HG02759 (cell line): ENCODE results near the gene GAGE10.
"Not testable (repeated sequence)": the region's sequence is repeated elsewhere in the genome, so short reads cannot be mapped to it uniquely, and the experiment has no call there.

Source experiments
- ATAC-seq: cut with Tn5 transposase; IDR thresholded peaks from one replicate; pipeline ENCODE4 v1.9.1; 2021; ENCODE audit warnings: mild to moderate bottlenecking, moderate library complexity; ENCODE audit not compliant: unreplicated experiment

GAGE10 gene

GRCh38 chrX:49276207-49276606 lies 27.2 kb upstream of the GAGE10 start:
- no peak for ATAC-seq

- no peak for ATAC-seq
Observed at GRCh38 chrX:49276671-49277534, 26.5 kb upstream of the GAGE10 start.

GRCh38 chrX:49277535-49277830 lies 26.0 kb upstream of the GAGE10 start:
- no peak for ATAC-seq

GRCh38 chrX:49278081-49278480 lies 25.4 kb upstream of the GAGE10 start:
- ATAC-seq = no peak

- no peak for ATAC-seq
Observed at GRCh38 chrX:49282647-49283011, 20.8 kb upstream of the GAGE10 start.

GRCh38 chrX:49284212-49284611 lies 19.2 kb upstream of the GAGE10 start:
- ATAC-seq = no peak

- ATAC-seq = no peak
Observed at GRCh38 chrX:49286136-49286535, 17.3 kb upstream of the GAGE10 start.

GRCh38 chrX:49286581-49286980 lies 16.9 kb upstream of the GAGE10 start:
- no peak for ATAC-seq

GRCh38 chrX:49287665-49288064 lies 15.8 kb upstream of the GAGE10 start:
- ATAC-seq = no peak

GRCh38 chrX:49290215-49290614 lies 13.2 kb upstream of the GAGE10 start:
- ATAC-seq = no peak

GRCh38 chrX:49291615-49292337 lies 11.7 kb upstream of the GAGE10 start:
- ATAC-seq = peak; percentile 59

GRCh38 chrX:49292400-49293362 lies 10.8 kb upstream of the GAGE10 start:
- ATAC-seq = no peak

- not testable (repeated sequence) for ATAC-seq
Observed at GRCh38 chrX:49299293-49299692, 4.2 kb upstream of the GAGE10 start.

GRCh38 chrX:49300703-49301102 lies 2.7 kb upstream of the GAGE10 start:
- no peak for ATAC-seq

GRCh38 chrX:49307775-49308174 lies 4.3 kb downstream of the GAGE10 start:
- not testable (repeated sequence) for ATAC-seq

GRCh38 chrX:49308604-49309269 lies 5.3 kb downstream of the GAGE10 start:
- ATAC-seq = no peak

- no peak for ATAC-seq
Observed at GRCh38 chrX:49309401-49309981, 6.0 kb downstream of the GAGE10 start.

GRCh38 chrX:49310371-49310770 lies 6.9 kb downstream of the GAGE10 start:
- no peak for ATAC-seq

GRCh38 chrX:49312176-49312575 lies 8.7 kb downstream of the GAGE10 start:
- ATAC-seq = no peak

- no peak for ATAC-seq
Observed at GRCh38 chrX:49316085-49316484, 12.6 kb downstream of the GAGE10 start.
